T-helper 1 cell treated with Interleukin-12 subunit alpha and Interleukin-12 subunit beta and Interleukin-4 antibody, amounts not matched to agents 30 μg/mL and 1 μg/mL, for 36 hours (primary cell): ENCODE data around the gene DPP7.
A peak's percentile ranks its signal among the peaks of the same experiment; 100 is the strongest.
"Not testable (repeated sequence)": the region's sequence is repeated elsewhere in the genome, so short reads cannot be mapped to it uniquely, and the experiment has no call there.

Source experiments
- H3K27ac Mint-ChIP-seq: one replicate; pipeline ENCODE4 v1.8.0; 2021; ENCODE audit warnings: mild to moderate bottlenecking, mixed read lengths
- H3K27me3 Mint-ChIP-seq: one replicate; pipeline ENCODE4 v1.8.0; 2021; ENCODE audit warnings: low read depth, mixed read lengths
- H3K36me3 Mint-ChIP-seq: one replicate; pipeline ENCODE4 v1.8.0; 2021; ENCODE audit warnings: low read depth, mixed read lengths
- H3K4me1 Mint-ChIP-seq: one replicate; pipeline ENCODE4 v1.8.0; 2021; ENCODE audit warnings: low read depth, mixed read lengths
- H3K4me3 Mint-ChIP-seq: one replicate; pipeline ENCODE4 v1.8.0; 2021; ENCODE audit warnings: mild to moderate bottlenecking, moderate library complexity, mixed read lengths
- H3K9me3 Mint-ChIP-seq: one replicate; pipeline ENCODE4 v1.8.0; 2021; ENCODE audit warnings: mixed read lengths

Gene DPP7

DNA sequence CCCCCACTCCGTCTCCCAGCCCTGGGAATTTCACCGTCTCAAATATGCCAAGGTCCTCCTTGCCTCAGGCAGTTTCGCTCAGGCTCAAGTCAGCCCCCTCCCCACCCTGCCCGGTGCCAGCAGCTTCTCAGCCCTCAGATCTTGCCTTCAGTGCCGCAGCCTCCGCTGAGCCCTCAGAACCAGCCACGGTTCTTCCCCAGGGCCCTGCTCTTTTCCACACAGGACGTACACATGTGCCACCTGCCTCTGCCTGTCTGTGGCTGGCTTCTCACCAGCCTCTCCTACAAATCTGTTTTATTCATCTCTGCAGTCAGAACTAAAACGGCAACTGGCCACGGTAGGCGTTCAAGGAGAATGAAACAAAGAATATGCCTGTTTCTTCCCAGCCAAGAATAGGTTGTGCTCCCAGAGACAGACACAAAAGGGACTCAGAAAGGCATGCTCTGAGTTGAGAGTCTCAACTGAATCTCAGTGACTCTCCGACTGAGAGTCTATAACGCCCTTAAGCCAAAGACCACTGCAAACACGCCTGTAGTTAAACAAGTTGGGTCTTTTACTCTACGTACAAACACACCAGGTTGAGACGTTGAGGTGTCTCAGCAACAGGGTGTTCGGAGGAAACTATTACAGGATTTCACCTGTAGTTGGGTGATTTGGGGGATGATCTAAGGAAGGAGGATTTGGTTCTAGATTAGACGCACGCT, 13.8 kb upstream of the DPP7 start:
- H3K4me3 Mint-ChIP-seq: peak overlapping the region; percentile 89
- H3K36me3 Mint-ChIP-seq: peaks cover 2% of the 10 kb centered on the region
- H3K27ac Mint-ChIP-seq: peak overlapping the region; percentile 89
- H3K9me3 Mint-ChIP-seq: no peaks in the 10 kb centered on the region
- H3K27me3 Mint-ChIP-seq: peaks cover 4% of the 10 kb centered on the region
- peaks cover 25% of the 10 kb centered on the region for H3K4me1 Mint-ChIP-seq

DNA sequence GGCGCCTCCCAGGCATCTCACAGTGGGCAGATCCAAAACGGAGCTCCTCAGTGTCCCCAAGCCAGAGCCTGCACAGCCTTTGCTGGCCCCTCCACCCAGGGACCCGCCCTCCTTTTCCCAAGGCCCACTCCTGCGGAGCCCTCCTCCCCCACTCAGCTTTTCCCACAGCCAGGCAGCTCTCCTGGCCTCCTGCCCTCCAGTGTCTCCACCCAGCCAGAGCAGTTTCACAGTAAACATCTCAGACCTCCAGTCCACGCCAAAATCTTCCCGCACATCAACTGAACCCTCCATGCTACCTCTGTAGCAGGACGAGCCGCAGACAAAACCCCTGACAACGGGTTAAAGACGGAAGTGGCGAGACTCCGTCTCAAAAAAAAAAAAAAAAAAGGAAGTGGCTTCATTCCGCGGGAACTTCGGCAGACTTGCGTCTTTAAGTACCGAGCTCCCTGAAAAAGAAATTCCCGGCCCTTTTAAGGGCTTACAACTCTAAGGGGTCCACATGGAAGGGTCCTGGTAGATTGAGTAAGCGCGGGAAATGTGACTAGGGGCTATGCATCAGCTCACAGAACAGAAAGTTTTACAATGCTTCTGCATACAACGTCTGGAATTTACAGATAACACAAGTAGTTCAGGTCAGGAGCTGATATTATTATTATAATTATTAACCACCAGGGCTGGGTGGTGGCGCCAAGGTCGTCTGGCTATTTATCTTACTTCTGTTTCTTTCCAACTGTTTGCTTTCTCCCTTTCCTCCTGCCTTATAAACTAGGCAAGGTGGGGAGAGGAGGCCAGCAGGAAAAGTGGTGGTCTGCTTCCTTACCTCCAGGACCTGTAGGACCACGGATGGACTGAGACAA, 13.0 kb upstream of the DPP7 start:
- H3K27me3 Mint-ChIP-seq: no peaks in the 10 kb centered on the region
- no peaks in the 10 kb centered on the region for H3K9me3 Mint-ChIP-seq
- H3K27ac Mint-ChIP-seq: peak overlapping the region; percentile 98
- H3K4me3 Mint-ChIP-seq: peak overlapping the region; percentile 94
- peaks cover 27% of the 10 kb centered on the region for H3K4me1 Mint-ChIP-seq
- peaks cover 2% of the 10 kb centered on the region for H3K36me3 Mint-ChIP-seq

DNA sequence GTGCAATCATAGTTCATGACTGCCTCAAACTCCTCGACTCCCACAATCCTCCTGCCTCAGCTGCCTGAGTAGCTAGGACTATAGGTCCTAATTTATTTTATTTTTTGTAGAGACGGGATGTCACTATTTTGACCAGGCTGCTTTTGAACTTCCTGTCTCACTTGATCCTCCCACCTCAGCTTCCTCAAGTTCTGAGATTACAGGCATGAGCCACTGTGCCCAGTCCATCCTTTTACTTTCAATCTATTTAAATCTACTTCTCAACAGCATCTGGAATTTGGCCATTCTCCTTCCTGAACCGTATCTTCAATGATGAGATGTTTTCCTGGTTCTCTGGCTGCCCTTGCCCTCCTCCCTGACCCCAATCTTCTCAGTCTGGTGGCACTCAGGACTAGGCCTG, 12.3 kb upstream of the DPP7 start:
- Mint-ChIP-seq H3K9me3 (no peaks in the 10 kb centered on the region), H3K36me3 (peaks cover 2% of the 10 kb centered on the region), H3K4me3 (peak overlapping the region; percentile 94), H3K27ac (peak overlapping the region; percentile 98), H3K27me3 (no peaks in the 10 kb centered on the region), H3K4me1 (peaks cover 32% of the 10 kb centered on the region)

DNA sequence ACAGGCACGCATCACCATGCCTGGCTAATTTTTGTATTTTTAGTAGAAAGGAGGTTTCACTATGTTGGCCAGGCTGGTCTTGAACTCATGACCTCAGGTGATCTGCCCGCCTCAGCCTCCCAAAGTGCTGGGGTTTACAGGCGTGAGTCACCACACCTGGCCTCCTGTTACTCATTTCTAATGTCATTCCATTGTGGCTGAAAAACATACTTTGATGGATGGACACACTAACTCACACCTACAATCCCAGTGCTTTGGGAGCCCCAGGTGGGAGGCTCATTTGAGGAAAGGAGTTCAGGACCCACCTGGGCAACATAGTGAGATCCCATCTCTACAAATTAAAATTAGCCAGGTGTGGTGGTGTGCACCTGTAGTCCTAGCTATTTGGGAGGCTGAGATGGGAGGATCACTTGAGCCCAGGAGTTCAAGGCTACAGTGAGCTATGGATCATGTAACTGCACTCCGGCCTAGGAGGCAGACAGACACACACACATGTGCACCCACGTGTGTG, 9.5 kb upstream of the DPP7 start:
- H3K27ac Mint-ChIP-seq, H3K27me3 Mint-ChIP-seq, H3K9me3 Mint-ChIP-seq, H3K36me3 Mint-ChIP-seq, H3K4me3 Mint-ChIP-seq: not testable (repeated sequence)
- peaks cover 32% of the 10 kb centered on the region for H3K4me1 Mint-ChIP-seq

GRCh38 chr9:137123468-137123837, 8.9 kb upstream of the DPP7 start:
- peaks cover 28% of the 10 kb centered on the region for H3K4me1 Mint-ChIP-seq
- H3K9me3 Mint-ChIP-seq: no peaks in the 10 kb centered on the region
- H3K36me3 Mint-ChIP-seq: peaks cover 2% of the 10 kb centered on the region
- H3K27me3 Mint-ChIP-seq: no peaks in the 10 kb centered on the region
- H3K27ac Mint-ChIP-seq: no peak overlapping the region
- H3K4me3 Mint-ChIP-seq: no peak overlapping the region

DNA sequence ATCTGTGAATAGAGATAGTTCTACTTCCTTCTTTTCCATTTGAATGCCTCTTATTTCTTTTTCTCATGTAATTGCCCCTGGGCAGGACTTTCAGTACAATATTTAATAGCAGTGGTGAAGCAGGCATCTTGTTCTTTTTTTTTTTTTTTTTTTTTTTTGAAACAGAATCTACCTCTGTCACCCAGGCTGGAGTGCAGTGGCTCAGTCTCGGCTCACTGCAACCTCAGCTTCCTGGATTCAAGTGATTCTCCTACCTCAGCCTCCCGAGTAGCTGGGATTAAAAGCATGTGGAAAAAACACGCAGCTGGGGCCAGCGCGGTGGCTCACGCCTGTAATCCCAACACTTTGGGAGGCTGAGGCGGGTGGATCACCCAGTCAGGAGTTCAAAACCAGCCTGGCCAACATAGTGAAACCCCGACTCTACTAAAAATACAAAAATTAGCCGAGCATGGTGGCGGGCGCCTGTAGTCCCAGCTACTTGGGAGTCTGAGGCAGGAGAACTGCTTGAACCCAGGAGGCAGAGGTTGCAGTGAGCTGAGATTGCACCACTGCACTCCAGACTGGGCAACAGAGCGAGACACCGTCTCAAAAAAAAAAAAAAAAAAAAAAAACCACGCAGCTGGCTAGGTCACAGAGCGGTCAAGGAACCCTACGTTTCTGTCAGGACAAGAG, 8.4 kb upstream of the DPP7 start:
- not testable (repeated sequence) for H3K36me3 Mint-ChIP-seq, H3K9me3 Mint-ChIP-seq, H3K4me3 Mint-ChIP-seq, H3K27me3 Mint-ChIP-seq, H3K27ac Mint-ChIP-seq
- H3K4me1 Mint-ChIP-seq: peaks cover 23% of the 10 kb centered on the region

- H3K9me3 Mint-ChIP-seq, H3K27ac Mint-ChIP-seq, H3K27me3 Mint-ChIP-seq, H3K36me3 Mint-ChIP-seq, H3K4me3 Mint-ChIP-seq: not testable (repeated sequence)
- H3K4me1 Mint-ChIP-seq: peaks cover 16% of the 10 kb centered on the region
Observed at GRCh38 chr9:137121927-137122795, 7.6 kb upstream of the DPP7 start.

DNA sequence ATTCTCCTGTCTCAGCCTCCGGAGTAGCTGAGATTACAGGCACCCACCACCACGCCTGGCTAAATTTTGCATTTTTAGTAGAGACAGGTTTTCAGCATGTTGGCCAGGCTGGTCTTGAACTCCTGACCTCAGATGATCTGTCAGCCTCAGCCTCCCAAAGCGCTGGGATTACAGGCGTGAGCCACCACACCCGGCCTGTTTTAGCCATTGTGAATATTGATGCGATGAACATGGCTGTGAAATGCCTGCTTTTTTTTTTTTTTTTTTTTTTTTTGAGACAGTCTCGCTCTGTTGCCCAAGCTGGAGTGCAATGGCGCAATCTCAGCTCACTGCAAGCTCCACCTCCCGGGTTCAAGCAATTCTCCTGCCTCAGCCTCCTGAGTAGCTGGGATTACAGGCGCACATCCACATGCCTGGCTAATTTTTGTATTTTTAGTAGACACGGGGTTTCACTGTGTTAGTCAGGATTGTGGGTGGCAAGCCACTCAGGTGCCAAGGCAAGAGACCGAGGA, 3.6 kb upstream of the DPP7 start:
- H3K27ac Mint-ChIP-seq, H3K9me3 Mint-ChIP-seq, H3K27me3 Mint-ChIP-seq, H3K36me3 Mint-ChIP-seq, H3K4me3 Mint-ChIP-seq: not testable (repeated sequence)
- peaks cover 12% of the 10 kb centered on the region for H3K4me1 Mint-ChIP-seq

- Mint-ChIP-seq H3K4me1 (peaks cover 10% of the 10 kb centered on the region), H3K27ac (no peak overlapping the region), H3K9me3 (no peaks in the 10 kb centered on the region), H3K4me3 (no peak overlapping the region), H3K27me3 (no peaks in the 10 kb centered on the region), H3K36me3 (no peaks in the 10 kb centered on the region)
Observed at GRCh38 chr9:137117269-137117731, 2.8 kb upstream of the DPP7 start.

DNA sequence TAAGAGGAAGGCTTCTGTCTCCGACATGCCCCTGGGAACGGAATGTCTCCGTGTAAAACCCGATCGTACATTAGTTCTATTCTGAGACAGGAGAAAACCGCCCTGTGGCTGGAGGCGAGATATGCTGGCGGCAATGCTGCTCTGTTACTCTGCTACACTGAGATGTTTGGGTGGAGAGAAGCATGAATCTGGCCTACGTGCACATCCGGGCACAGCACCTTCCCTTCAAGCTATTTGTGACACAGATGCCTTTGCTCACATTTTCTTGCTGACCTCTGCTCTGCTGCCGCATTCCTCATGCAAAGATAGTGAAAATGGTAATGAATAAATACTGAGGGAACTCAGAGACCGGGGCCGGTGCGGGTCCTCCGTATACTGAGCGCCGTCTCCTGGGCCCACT, 2.2 kb upstream of the DPP7 start:
- no peaks in the 10 kb centered on the region for H3K27me3 Mint-ChIP-seq
- H3K36me3 Mint-ChIP-seq: no peaks in the 10 kb centered on the region
- no peak overlapping the region for H3K27ac Mint-ChIP-seq
- peaks cover 6% of the 10 kb centered on the region for H3K4me1 Mint-ChIP-seq
- H3K4me3 Mint-ChIP-seq: no peak overlapping the region
- H3K9me3 Mint-ChIP-seq: no peaks in the 10 kb centered on the region

DNA sequence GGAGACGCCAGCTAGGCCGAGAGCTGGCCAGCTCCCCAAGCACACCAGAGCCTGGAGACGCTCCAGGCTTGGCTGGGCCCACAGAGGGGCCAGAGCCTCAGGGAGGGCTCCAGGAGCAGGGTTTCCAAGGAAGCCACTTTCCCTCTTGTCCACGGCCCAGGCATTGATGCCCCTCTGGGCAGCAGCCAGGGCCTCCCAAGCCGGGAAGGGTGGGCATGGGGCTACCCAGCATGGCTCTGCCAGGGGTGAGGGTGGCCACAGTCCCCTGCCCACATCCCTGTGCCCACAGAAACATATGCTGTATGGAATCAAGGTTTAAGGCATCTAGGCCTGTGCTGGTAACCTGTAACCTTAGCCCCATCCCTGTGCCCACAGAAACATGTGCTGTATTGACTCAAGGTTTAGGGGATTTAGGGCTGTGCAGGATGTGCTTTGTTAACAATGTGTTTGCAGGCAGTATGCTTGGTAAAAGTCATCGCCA, 1.5 kb upstream of the DPP7 start:
- Mint-ChIP-seq H3K27ac (no peak overlapping the region), H3K4me3 (no peak overlapping the region), H3K4me1 (peaks cover 6% of the 10 kb centered on the region), H3K36me3 (no peaks in the 10 kb centered on the region), H3K9me3 (no peaks in the 10 kb centered on the region), H3K27me3 (no peaks in the 10 kb centered on the region)

- Mint-ChIP-seq H3K9me3 (no peaks in the 10 kb centered on the region), H3K27ac (no peak overlapping the region), H3K36me3 (peaks cover 3% of the 10 kb centered on the region), H3K4me1 (peaks cover 8% of the 10 kb centered on the region), H3K27me3 (no peaks in the 10 kb centered on the region), H3K4me3 (no peak overlapping the region)
Observed at GRCh38 chr9:137115394-137116026, 977 bp upstream of the DPP7 start.

DNA sequence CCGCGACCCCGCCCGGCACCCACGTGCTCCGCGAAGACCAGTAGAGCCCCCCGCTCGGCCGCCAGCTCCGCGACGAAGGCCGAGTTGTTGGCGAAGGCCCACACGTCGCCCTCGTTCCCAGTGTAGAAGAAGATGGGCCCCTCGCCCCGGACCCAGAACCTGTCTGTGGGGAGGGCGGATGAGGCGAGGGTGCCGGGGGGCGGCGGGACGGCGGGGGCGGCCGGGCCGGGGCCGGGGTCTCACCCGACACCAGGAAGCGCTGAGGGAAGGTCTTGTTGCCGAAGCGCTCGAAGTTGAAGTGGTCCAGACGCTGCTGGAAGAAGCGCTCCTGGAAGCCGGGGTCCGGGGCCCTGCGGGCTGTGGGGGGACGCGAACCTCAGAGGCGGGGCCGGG, 317 bp downstream of the DPP7 start:
- H3K27me3 Mint-ChIP-seq: no peaks in the 10 kb centered on the region

More for the DNA sequence above, 317 bp downstream of the DPP7 start:
- H3K36me3 Mint-ChIP-seq: peaks cover 3% of the 10 kb centered on the region
- no peak overlapping the region for H3K27ac Mint-ChIP-seq
- peaks cover 8% of the 10 kb centered on the region for H3K4me1 Mint-ChIP-seq
- peak overlapping the region; percentile 61 for H3K4me3 Mint-ChIP-seq
- no peaks in the 10 kb centered on the region for H3K9me3 Mint-ChIP-seq
